DOHH2 (cell line): ENCODE results near the gene GBP2.

Experiments
- H3F3A ChIP-seq: fragments of 200-600 bp; sonication (generic), shearing (Covaris generic); 2 replicates; pipeline ENCODE4 v1.6.0; 2016; ENCODE audit warnings: antibody characterized with exemption, mild to moderate bottlenecking; ENCODE audit not compliant: control insufficient read depth, insufficient read depth
- H3K27ac ChIP-seq: fragments of 200-600 bp; sonication (generic); 2 replicates; pipeline ENCODE4 v1.5.1; 2014; ENCODE audit warnings: low read depth, mild to moderate bottlenecking, low read length, moderate library complexity
- H3K27me3 ChIP-seq: fragments of 200-600 bp; sonication (generic); 2 replicates; pipeline ENCODE4 v1.6.1; 2014; ENCODE audit warnings: mild to moderate bottlenecking, low read length, mixed read lengths; ENCODE audit not compliant: control insufficient read depth
- H3K36me3 ChIP-seq: fragments of 200-600 bp; sonication (generic); 2 replicates; pipeline ENCODE4 v1.6.1; 2014; ENCODE audit warnings: mild to moderate bottlenecking, low read length, moderate library complexity, mixed read lengths; ENCODE audit not compliant: control insufficient read depth
- H3K4me1 ChIP-seq: fragments of 200-600 bp; sonication (generic); 2 replicates; pipeline ENCODE4 v1.6.1; 2014; ENCODE audit warnings: mild to moderate bottlenecking, low read length, mixed read lengths; ENCODE audit not compliant: control insufficient read depth
- H3K4me2 ChIP-seq: fragments of 200-600 bp; sonication (generic); 2 replicates; pipeline ENCODE4 v1.6.0; 2014; ENCODE audit warnings: mild to moderate bottlenecking, low read length, moderate library complexity
- H3K4me3 ChIP-seq: fragments of 200-600 bp; sonication (generic); 2 replicates; pipeline ENCODE4 v1.5.1; 2014; ENCODE audit warnings: mild to moderate bottlenecking, low read length, mixed read lengths
- H3K79me2 ChIP-seq: fragments of 200-600 bp; sonication (generic); 2 replicates; pipeline ENCODE4 v1.6.1; 2014; ENCODE audit warnings: mild to moderate bottlenecking, low read length, mixed read lengths; ENCODE audit not compliant: control insufficient read depth
- H3K9me2 ChIP-seq: fragments of 200-600 bp; sonication (generic); replicated peaks from 2 replicates; pipeline ENCODE4 v1.6.1; 2014; ENCODE audit warnings: mild to moderate bottlenecking, low read length, mixed read lengths; ENCODE audit not compliant: control insufficient read depth
- H3K9me3 ChIP-seq: fragments of 200-600 bp; sonication (generic); 2 replicates; pipeline ENCODE4 v1.6.1; 2014; ENCODE audit warnings: antibody characterized with exemption, low read length, mixed read lengths; ENCODE audit not compliant: control insufficient read depth, insufficient read depth
- H4K20me1 ChIP-seq: fragments of 200-600 bp; sonication (generic); 2 replicates; pipeline ENCODE4 v1.6.0; 2014; ENCODE audit warnings: low read depth, mild to moderate bottlenecking, antibody characterized with exemption, low read length, moderate library complexity; ENCODE audit not compliant: control insufficient read depth, insufficient read depth
- CTCF ChIP-seq: fragments of 200-600 bp; sonication (generic); IDR thresholded peaks from one replicate; pipeline ENCODE4 v1.5.1; 2014; ENCODE audit warnings: antibody characterized with exemption, mild to moderate bottlenecking, low read depth, low read length; ENCODE audit not compliant: poor library complexity, severe bottlenecking
- EZH2phosphoT487 ChIP-seq: fragments of 200-600 bp; sonication (generic); IDR thresholded peaks from 2 replicates; pipeline ENCODE4 v1.6.1; 2017; ENCODE audit warnings: borderline replicate concordance, mild to moderate bottlenecking, antibody characterized with exemption, low read length, moderate library complexity, mixed read lengths

The GBP2 gene

DNA sequence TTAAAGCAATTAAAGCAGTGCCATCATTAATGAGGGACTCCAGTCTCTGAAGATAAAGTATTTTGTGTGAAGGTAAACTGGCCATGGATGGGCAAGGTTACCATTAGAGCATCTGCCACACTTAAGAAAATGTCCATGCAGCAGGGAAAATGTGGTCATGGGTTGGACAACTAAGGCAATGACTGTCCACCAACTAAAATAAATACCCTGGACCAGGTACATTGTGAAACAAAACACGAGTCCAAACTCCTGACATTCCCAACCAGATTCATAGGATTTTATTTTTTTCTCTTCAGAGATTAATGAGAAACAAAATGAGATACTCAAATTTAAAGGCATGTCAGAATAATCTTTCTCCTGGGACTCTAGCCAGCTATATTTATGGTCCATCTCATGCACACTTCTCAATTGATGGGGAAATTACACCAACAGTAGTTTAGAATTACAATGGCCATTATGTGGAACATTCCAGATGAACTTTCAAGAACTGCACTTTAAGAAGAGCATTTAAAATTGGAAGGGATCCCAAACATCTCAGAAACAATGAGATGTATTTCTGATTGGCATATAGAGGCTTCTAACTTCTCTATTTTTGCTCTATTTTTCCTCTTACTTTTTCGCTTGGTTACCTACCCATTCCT lies 41.8 kb upstream of the GBP2 start:
- Histone ChIP-seq H3K9me3 (no peaks in the 10 kb centered on the region), H3K27me3 (no peaks in the 10 kb centered on the region), H3K4me1 (no peaks in the 10 kb centered on the region), H4K20me1 (no peaks in the 10 kb centered on the region), H3K79me2 (no peaks in the 10 kb centered on the region), H3K4me3 (no peak overlapping the region), H3K9me2 (no peaks in the 10 kb centered on the region), H3F3A (no peaks in the 10 kb centered on the region), H3K36me3 (no peaks in the 10 kb centered on the region), H3K4me2 (no peak overlapping the region), H3K27ac (no peak overlapping the region)
- TF ChIP-seq CTCF (no peak), EZH2phosphoT487 (no peak)

DNA sequence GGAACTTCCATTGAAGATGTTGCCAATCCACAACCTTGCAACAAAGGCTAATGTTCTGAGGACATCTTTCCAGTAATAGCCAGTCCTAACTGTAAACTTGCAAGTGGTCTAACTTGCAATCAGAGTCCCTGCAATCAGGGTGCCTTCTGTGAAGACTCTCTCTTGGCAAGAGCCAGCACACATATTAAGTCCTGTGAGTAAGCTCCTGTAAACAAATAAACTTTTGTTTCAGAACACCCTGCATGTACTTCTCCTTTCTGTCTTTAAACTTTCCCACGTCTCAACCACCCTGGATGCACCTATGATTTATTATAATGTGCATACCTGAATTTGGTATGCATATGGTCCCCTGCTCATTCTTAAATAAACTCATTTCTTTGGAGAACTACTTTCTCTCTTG lies 40.8 kb upstream of the GBP2 start:
- Histone ChIP-seq H3K27me3 (no peaks in the 10 kb centered on the region), H3K27ac (no peak overlapping the region), H3K9me2 (no peaks in the 10 kb centered on the region), H3K4me1 (no peaks in the 10 kb centered on the region), H3K4me2 (no peak overlapping the region), H3K36me3 (no peaks in the 10 kb centered on the region), H4K20me1 (no peaks in the 10 kb centered on the region), H3K79me2 (no peaks in the 10 kb centered on the region), H3K4me3 (no peak overlapping the region), H3K9me3 (no peaks in the 10 kb centered on the region), H3F3A (no peaks in the 10 kb centered on the region)
- no peak for TF ChIP-seq EZH2phosphoT487
- TF ChIP-seq CTCF, result no peak

- H3K79me2 ChIP-seq, result no peaks in the 10 kb centered on the region
- H3K4me1 ChIP-seq, result no peaks in the 10 kb centered on the region
- H3K27ac ChIP-seq, result no peak overlapping the region
- no peak overlapping the region for H3K4me3 ChIP-seq
- no peaks in the 10 kb centered on the region for H3F3A ChIP-seq
- TF ChIP-seq CTCF (no peak), EZH2phosphoT487 (no peak)
- H3K27me3 ChIP-seq, result no peaks in the 10 kb centered on the region
- no peaks in the 10 kb centered on the region for H4K20me1 ChIP-seq
- H3K4me2 ChIP-seq, result no peak overlapping the region
- no peaks in the 10 kb centered on the region for H3K9me2 ChIP-seq
- no peaks in the 10 kb centered on the region for H3K9me3 ChIP-seq
- no peaks in the 10 kb centered on the region for H3K36me3 ChIP-seq
Measured at GRCh38 chr1:89165811-89166210, 39.9 kb upstream of the GBP2 start.
